GM23248 (cell line): ENCODE results near the gene WDPCP. TPM values are rescaled to one million over a fixed set of nuclear protein-coding genes. Genes with fewer than 3 reads are reported as not detected.
"Not testable (repeated sequence)": the region's sequence is repeated elsewhere in the genome, so short reads cannot be mapped to it uniquely, and the experiment has no call there.

Source experiments
- DNase-seq: peaks from one replicate; pipeline ENCODE4 v3.0.0-alpha.2; 2015
- H2AFZ ChIP-seq: fragments of 200-600 bp; sonication (generic); 2 replicates; pipeline ENCODE4 v1.6.1; 2016; ENCODE audit warnings: antibody characterized with exemption
- H3F3A ChIP-seq: fragments of 200-600 bp; sonication (generic); 2 replicates; pipeline ENCODE4 v1.6.1; 2016; ENCODE audit warnings: mild to moderate bottlenecking, antibody characterized with exemption, mixed run types; ENCODE audit not compliant: insufficient read depth
- H3K27ac ChIP-seq: fragments of 200-600 bp; sonication (generic); 2 replicates; pipeline ENCODE4 v1.5.1; 2016; ENCODE audit warnings: mild to moderate bottlenecking
- H3K27me3 ChIP-seq: fragments of 200-600 bp; sonication (generic); replicated peaks from 2 replicates; pipeline ENCODE4 v1.6.1; 2016; ENCODE audit warnings: mild to moderate bottlenecking; ENCODE audit not compliant: insufficient read depth
- H3K36me3 ChIP-seq: fragments of 200-600 bp; sonication (generic); 2 replicates; pipeline ENCODE4 v1.6.1; 2016; ENCODE audit warnings: low read depth, mild to moderate bottlenecking
- H3K4me1 ChIP-seq: fragments of 200-600 bp; sonication (generic); 2 replicates; pipeline ENCODE4 v1.6.1; 2016; ENCODE audit warnings: mild to moderate bottlenecking; ENCODE audit not compliant: insufficient read depth
- H3K4me2 ChIP-seq: fragments of 200-600 bp; sonication (generic); one replicate; pipeline ENCODE4 v1.6.1; 2016; ENCODE audit warnings: mild to moderate bottlenecking; ENCODE audit not compliant: unreplicated experiment
- H3K4me3 ChIP-seq: fragments of 200-600 bp; sonication (generic); 2 replicates; pipeline ENCODE4 v1.5.1; 2016; ENCODE audit warnings: mild to moderate bottlenecking
- H3K79me2 ChIP-seq: fragments of 200-600 bp; sonication (generic); 2 replicates; pipeline ENCODE4 v1.6.1; 2016; ENCODE audit warnings: mild to moderate bottlenecking; ENCODE audit not compliant: insufficient read depth
- H3K9ac ChIP-seq: fragments of 200-600 bp; sonication (generic); 2 replicates; pipeline ENCODE4 v1.6.1; 2016; ENCODE audit warnings: mild to moderate bottlenecking
- H3K9me2 ChIP-seq: fragments of 200-600 bp; sonication (generic); 2 replicates; pipeline ENCODE4 v1.6.1; 2016; ENCODE audit warnings: mixed run types, mild to moderate bottlenecking, moderate library complexity; ENCODE audit not compliant: insufficient read depth
- H3K9me3 ChIP-seq: fragments of 200-600 bp; sonication (generic); one replicate; pipeline ENCODE4 v1.6.1; 2017; ENCODE audit warnings: low read depth
- H4K20me1 ChIP-seq: fragments of 200-600 bp; sonication (generic); 2 replicates; pipeline ENCODE4 v1.6.0; 2016; ENCODE audit not compliant: insufficient read depth
- EZH2 ChIP-seq: fragments of 200-600 bp; sonication (generic); IDR thresholded peaks from 2 replicates; pipeline ENCODE4 v1.6.1; 2018; ENCODE audit warnings: antibody characterized with exemption, mild to moderate bottlenecking; ENCODE audit not compliant: insufficient read depth, poor library complexity, severe bottlenecking
- EZH2phosphoT487 ChIP-seq: fragments of 200-600 bp; sonication (generic); IDR thresholded peaks from 2 replicates; pipeline ENCODE4 v1.6.1; 2018; ENCODE audit warnings: antibody characterized with exemption, moderate library complexity, mild to moderate bottlenecking, low read depth; ENCODE audit not compliant: insufficient read depth
- WGBS, 2 experiments: methylation state at CpG; one replicate each; pipeline ENCODE4 v1.1.6; 2015 to 2017; ENCODE audit warnings: low lambda C conversion rate in 2 of 2, low coverage in 1 of 2; ENCODE audit errors: missing lambda C conversion rate in 2 of 2; 5-methylcytosine and 5-hydroxymethylcytosine counted together
- in situ Hi-C: fragments of 300-500 bp; cut with MboI; formaldehyde crosslinking; loops from 2 replicates; pipeline ENCODE4 v1.15.0; 2020
- polyA plus RNA-seq: library from polyadenylated mRNA; unstranded; fragments of >200 nt; fragmentation: Nextera tagmentation; extraction: Ambion mirVana; gene quantifications from 2 replicates; pipeline ENCODE4 v1.2.1, GENCODE V29; 2016
- total RNA-seq: library from RNA; depleted of rRNA; stranded (reverse); fragments of >200 nt; shearing (Covaris generic); gene quantifications from 2 replicates; pipeline ENCODE4 v1.2.3, GENCODE V29; 2014

The WDPCP gene
- total and polyA plus RNA-seq, 2 experiments from 2014 or later = 6.0 to 8.1 TPM

- H3K9me3 ChIP-seq = no peaks in the 10 kb centered on the region
- WGBS, 2 experiments = 94 to 96% methylated on average over 1 of the region's 1 CpG
- H3K4me2 ChIP-seq = no peak overlapping the region
- H3K9ac ChIP-seq = no peak overlapping the region
- TF ChIP-seq EZH2phosphoT487 = no peak
- no peak for TF ChIP-seq EZH2
- H3K27me3 ChIP-seq = no peaks in the 10 kb centered on the region
- in situ Hi-C loops = no loop called here
- no peak for DNase-seq
- no peak overlapping the region for H3K27ac ChIP-seq
- no peaks in the 10 kb centered on the region for H4K20me1 ChIP-seq
- no peaks in the 10 kb centered on the region for H3K9me2 ChIP-seq
- H2AFZ ChIP-seq = no peak overlapping the region
- H3K4me1 ChIP-seq = no peaks in the 10 kb centered on the region
- no peak overlapping the region for H3K4me3 ChIP-seq
- H3K36me3 ChIP-seq = no peaks in the 10 kb centered on the region
- H3F3A ChIP-seq = no peaks in the 10 kb centered on the region
- H3K79me2 ChIP-seq = no peaks in the 10 kb centered on the region
These were observed 253.4 kb downstream of the WDPCP start for GRCh38 chr2:63334910-63335309.

GRCh38 chr2:63326473-63326872, 261.8 kb downstream of the WDPCP start:
- Histone ChIP-seq H3K9me3 (no peaks in the 10 kb centered on the region), H2AFZ (no peak overlapping the region), H3K79me2 (no peaks in the 10 kb centered on the region), H3K4me3 (no peak overlapping the region), H3K36me3 (no peaks in the 10 kb centered on the region), H3K27ac (no peak overlapping the region), H4K20me1 (no peaks in the 10 kb centered on the region), H3K9me2 (no peaks in the 10 kb centered on the region), H3K27me3 (no peaks in the 10 kb centered on the region), H3F3A (no peaks in the 10 kb centered on the region), H3K9ac (no peak overlapping the region), H3K4me2 (no peak overlapping the region), H3K4me1 (no peaks in the 10 kb centered on the region)
- 50 to 77% methylated on average over 1 of the region's 1 CpG for WGBS, 2 experiments
- in situ Hi-C loops = no loop called here
- no peak for DNase-seq
- no peak for TF ChIP-seq EZH2phosphoT487
- TF ChIP-seq EZH2 = no peak

- H3K9me3 ChIP-seq, H3K4me1 ChIP-seq, H2AFZ ChIP-seq, H3K79me2 ChIP-seq, H3K4me2 ChIP-seq, H4K20me1 ChIP-seq, H3K36me3 ChIP-seq, H3F3A ChIP-seq, H3K4me3 ChIP-seq, H3K9me2 ChIP-seq, H3K9ac ChIP-seq, H3K27ac ChIP-seq, DNase-seq, H3K27me3 ChIP-seq, in situ Hi-C loops: not testable (repeated sequence)
- 79 to 80% methylated on average over 11 of the region's 11 CpGs for WGBS, 2 experiments
These were observed 264.6 kb downstream of the WDPCP start for GRCh38 chr2:63323662-63324061.

GRCh38 chr2:63321973-63322372, 266.3 kb downstream of the WDPCP start:
- H3K4me1 ChIP-seq, DNase-seq, H3K4me3 ChIP-seq, H4K20me1 ChIP-seq, H3K27me3 ChIP-seq, H3K9me3 ChIP-seq, H3K36me3 ChIP-seq, H3K27ac ChIP-seq, in situ Hi-C loops, H3K9ac ChIP-seq, H3K9me2 ChIP-seq, H3K4me2 ChIP-seq, H2AFZ ChIP-seq, H3F3A ChIP-seq, H3K79me2 ChIP-seq: not testable (repeated sequence)
- 42 to 46% methylated on average over 2 of the region's 2 CpGs for WGBS, 2 experiments

- no peak for DNase-seq
- Histone ChIP-seq H3K36me3 (no peaks in the 10 kb centered on the region), H3K4me1 (no peaks in the 10 kb centered on the region), H3F3A (no peaks in the 10 kb centered on the region), H3K4me2 (no peak overlapping the region), H3K9me2 (no peaks in the 10 kb centered on the region), H3K27me3 (no peaks in the 10 kb centered on the region), H3K27ac (no peak overlapping the region), H3K4me3 (no peak overlapping the region), H3K9me3 (no peaks in the 10 kb centered on the region), H4K20me1 (no peaks in the 10 kb centered on the region), H2AFZ (no peak overlapping the region), H3K79me2 (no peaks in the 10 kb centered on the region), H3K9ac (no peak overlapping the region)
- no peak for TF ChIP-seq EZH2phosphoT487
- no peak for TF ChIP-seq EZH2
- in situ Hi-C loops = no loop called here
These were observed 267.6 kb downstream of the WDPCP start for GRCh38 chr2:63320669-63321068.
